K562 (cell line): ENCODE measurements around the gene NFS1. TPM values are rescaled to one million over a fixed set of nuclear protein-coding genes. Genes with fewer than 3 reads are reported as not detected.

Experiments used
- BACH1 ChIP-seq: fragments of 200-800 bp; sonication (Bioruptor generic); IDR thresholded peaks from 2 replicates; pipeline ENCODE4 v1.6.1; 2016; ENCODE audit warnings: missing genetic modification characterization, missing compliant biosample characterization
- BRD4 ChIP-seq: fragments of 200-600 bp; sonication (generic); IDR thresholded peaks from 2 replicates; pipeline ENCODE4 v1.6.1; 2017; ENCODE audit warnings: inconsistent platforms
- DNMT1 ChIP-seq: fragments of 450-650 bp; IDR thresholded peaks from 2 replicates; pipeline ENCODE4 v1.6.1; 2016; ENCODE audit warnings: antibody characterized with exemption, mild to moderate bottlenecking
- FOXA1 ChIP-seq: fragments of 450-650 bp; IDR thresholded peaks from 2 replicates; pipeline ENCODE4 v1.6.1; 2016; ENCODE audit warnings: mild to moderate bottlenecking, borderline replicate concordance
- HDAC1 ChIP-seq, 2 experiments: fragments of 450-650 bp; IDR thresholded peaks; 2 replicates each; pipeline ENCODE4 v1.6.1; 2016 to 2017; ENCODE audit warnings: inconsistent platforms in 1 of 2, mild to moderate bottlenecking in 1 of 2, moderate library complexity in 1 of 2
- HMGN3 ChIP-seq: IDR thresholded peaks from 2 replicates; pipeline ENCODE4 v1.6.1; 2011; ENCODE audit warnings: borderline replicate concordance, low read depth, mild to moderate bottlenecking, mixed read lengths, low read length; ENCODE audit not compliant: insufficient read length; ENCODE audit errors: extremely low read depth
- HNRNPH1 ChIP-seq: fragments of 200-400 bp; formaldehyde crosslinking; optimal IDR thresholded peaks from 2 replicates; pipeline ENCODE3; 2017; ENCODE audit warnings: low read depth, mild to moderate bottlenecking, low read length, moderate library complexity
- HNRNPL ChIP-seq: fragments of 200-400 bp; formaldehyde crosslinking; IDR thresholded peaks from 2 replicates; pipeline ENCODE4 v1.6.1; 2017; ENCODE audit warnings: low read depth, mild to moderate bottlenecking, low read length
- HOXB6 ChIP-seq: fragments of 250-450 bp; sonication (Bioruptor Pico); IDR thresholded peaks from 2 replicates; pipeline ENCODE4 v1.5.1; 2022; ENCODE audit warnings: mild to moderate bottlenecking, borderline replicate concordance
- KAT7 ChIP-seq: sonication (generic); formaldehyde crosslinking; IDR thresholded peaks from 2 replicates; pipeline ENCODE4 v1.8.0; 2022; ENCODE audit warnings: missing genetic modification reagents, mild to moderate bottlenecking, borderline replicate concordance
- LARP7 ChIP-seq: fragments of 450-650 bp; IDR thresholded peaks from 2 replicates; pipeline ENCODE4 v1.6.1; 2016
- LEF1 ChIP-seq: fragments of 450-650 bp; IDR thresholded peaks from 2 replicates; pipeline ENCODE4 v1.6.1; 2016; ENCODE audit warnings: mild to moderate bottlenecking
- MCM5 ChIP-seq: fragments of 450-650 bp; IDR thresholded peaks from 2 replicates; pipeline ENCODE4 v1.6.1; 2016; ENCODE audit warnings: low read depth
- MTA2 ChIP-seq: fragments of 450-650 bp; IDR thresholded peaks from 2 replicates; pipeline ENCODE4 v1.6.1; 2016; ENCODE audit warnings: low read depth
- NCOA4 ChIP-seq: fragments of 450-650 bp; IDR thresholded peaks from 2 replicates; pipeline ENCODE4 v1.6.1; 2018; ENCODE audit warnings: mild to moderate bottlenecking; ENCODE audit not compliant: partially characterized antibody
- PML ChIP-seq: IDR thresholded peaks from 2 replicates; pipeline ENCODE4 v1.6.1; 2012; ENCODE audit warnings: low read length, inconsistent platforms
- RBM34 ChIP-seq: fragments of 200-400 bp; formaldehyde crosslinking; IDR thresholded peaks from 2 replicates; pipeline ENCODE4 v1.6.1; 2018; ENCODE audit warnings: low read length, borderline replicate concordance; ENCODE audit not compliant: insufficient read depth
- RFX5 ChIP-seq: IDR thresholded peaks from 2 replicates; pipeline ENCODE4 v1.6.1; 2011; ENCODE audit warnings: low read depth, mild to moderate bottlenecking, improper control_type of control experiment, low read length
- SIN3B ChIP-seq: fragments of 450-650 bp; IDR thresholded peaks from 2 replicates; pipeline ENCODE4 v1.6.1; 2017; ENCODE audit warnings: low read depth, mild to moderate bottlenecking, moderate library complexity
- SIRT6 ChIP-seq: IDR thresholded peaks from one replicate; pipeline ENCODE4 v1.6.1; 2012; ENCODE audit warnings: low read depth, mild to moderate bottlenecking, control low read depth, inconsistent platforms, low read length, moderate library complexity
- SRSF1 ChIP-seq: fragments of 200-400 bp; formaldehyde crosslinking; IDR thresholded peaks from 2 replicates; pipeline ENCODE4 v1.6.1; 2017; ENCODE audit warnings: mild to moderate bottlenecking, low read depth, low read length, moderate library complexity
- TRIM24 ChIP-seq, 2 experiments: fragments of 450-650 bp; IDR thresholded peaks; 2 replicates each; pipeline ENCODE4 v1.6.1; 2016
- ZC3H8 ChIP-seq: fragments of 450-650 bp; IDR thresholded peaks from 2 replicates; pipeline ENCODE4 v1.6.1; 2017
- ZNF316 ChIP-seq: fragments of 450-650 bp; IDR thresholded peaks from 2 replicates; pipeline ENCODE4 v1.6.1; 2016
- ZNF644 ChIP-seq: fragments of 200-800 bp; sonication (Bioruptor generic); IDR thresholded peaks from 2 replicates; pipeline ENCODE4 v1.6.1; 2016; ENCODE audit warnings: low read depth, missing genetic modification characterization, missing compliant biosample characterization
- polyA plus RNA-seq, 8 experiments: library from polyadenylated mRNA; depleted of rRNA in 4 of 8; stranded (reverse) in 5 of 8; unstranded in 3 of 8; fragments of >200 nt; fragmentation: Nextera tagmentation in 2 of 8; fragmentation: Illumina TruSeq in 1 of 8; extraction: Ambion mirVana in 2 of 8; extraction: Trizol in 1 of 8; gene quantifications; 2 replicates each; pipeline versions ENCODE4 v1.2.1 to v1.2.3, GENCODE V29; 2011 to 2014; ENCODE audit warnings: inconsistent platforms in 1 of 8, missing spikeins in 1 of 8
- total RNA-seq, 7 experiments: library from RNA; depleted of rRNA in 6 of 7; stranded (reverse); fragments of >200 nt in 6 of 7; fragmentation: Illumina TruSeq in 2 of 7; extraction: Trizol in 2 of 7; gene quantifications; 2 replicates each; pipeline versions ENCODE4 v1.2.1 to v1.2.3, GENCODE V29; 2011 to 2021; ENCODE audit warnings: low replicate concordance in 1 of 7
- TF ChIP-seq, protein P1 (sequence below): sonication (generic); formaldehyde crosslinking; IDR thresholded peaks from 2 replicates; pipeline ENCODE4 v1.8.1; 2022; ENCODE audit warnings: missing genetic modification reagents
- TF ChIP-seq, protein P2 (sequence below): fragments of 250-450 bp; sonication (Bioruptor Pico); IDR thresholded peaks from 2 replicates; pipeline ENCODE4 v1.4.0; 2020; ENCODE audit warnings: mild to moderate bottlenecking, moderate library complexity

The NFS1 gene
- total and polyA plus RNA-seq, 9 of the 15 experiments (the other 6 are each of a cell fraction or from before 2014, with no cell fraction given): 11.5 to 84.8 (median 47.1) TPM

DNA sequence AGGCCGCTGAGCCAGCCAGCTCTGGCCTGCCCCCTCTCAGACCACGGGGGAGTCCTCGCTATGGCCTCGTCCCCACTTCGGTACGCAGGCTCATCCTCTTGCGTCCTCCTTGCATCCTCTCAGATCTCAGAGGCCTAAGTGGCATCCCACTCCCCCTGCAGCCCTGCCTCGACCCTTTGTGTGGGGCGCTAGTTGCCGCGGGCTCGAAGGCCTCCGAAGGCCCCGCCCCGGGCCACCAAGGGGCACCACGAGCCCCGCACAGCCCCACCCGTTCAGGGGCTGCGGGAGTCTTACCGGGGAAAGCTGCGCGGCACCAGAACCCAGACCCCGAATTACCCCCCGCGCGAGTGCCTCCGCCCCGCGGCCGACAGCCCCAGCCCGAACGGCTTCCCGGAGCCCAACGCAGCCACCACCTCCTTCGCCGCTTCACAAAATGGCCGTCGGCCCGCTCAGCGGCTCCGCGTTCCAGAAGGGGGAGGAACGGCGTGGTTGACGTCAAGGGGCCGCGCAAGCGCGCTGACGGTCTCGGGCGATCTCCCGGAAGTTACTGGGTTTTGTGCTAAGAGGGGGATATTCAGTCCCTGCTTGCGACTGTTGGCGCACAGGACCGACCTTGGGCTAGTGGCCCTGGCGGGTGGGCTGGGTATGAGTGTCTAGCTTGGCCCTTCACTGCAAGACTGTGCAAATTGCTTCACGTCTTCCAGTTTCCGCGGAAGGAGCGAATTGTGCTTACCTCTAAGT, 34.5 kb downstream of the NFS1 start, which contains the start of the genes CPNE1 and RBM12 (continued):
- no peak for TF ChIP-seq NCOA4
- TF ChIP-seq RFX5: no peak
- no peak for TF ChIP-seq SIN3B
- TF ChIP-seq MTA2: no peak
- no peak for TF ChIP-seq RBM34
- 0 out of 2 replicates have a peak, but pooled peaks have one; percentile 1 for TF ChIP-seq ZNF316
- TF ChIP-seq ZNF644 (tag): 0 out of 2 replicates have a peak, but pooled peaks have one; percentile 73
- no peak for TF ChIP-seq HNRNPH1
- TF ChIP-seq, protein P1, sequence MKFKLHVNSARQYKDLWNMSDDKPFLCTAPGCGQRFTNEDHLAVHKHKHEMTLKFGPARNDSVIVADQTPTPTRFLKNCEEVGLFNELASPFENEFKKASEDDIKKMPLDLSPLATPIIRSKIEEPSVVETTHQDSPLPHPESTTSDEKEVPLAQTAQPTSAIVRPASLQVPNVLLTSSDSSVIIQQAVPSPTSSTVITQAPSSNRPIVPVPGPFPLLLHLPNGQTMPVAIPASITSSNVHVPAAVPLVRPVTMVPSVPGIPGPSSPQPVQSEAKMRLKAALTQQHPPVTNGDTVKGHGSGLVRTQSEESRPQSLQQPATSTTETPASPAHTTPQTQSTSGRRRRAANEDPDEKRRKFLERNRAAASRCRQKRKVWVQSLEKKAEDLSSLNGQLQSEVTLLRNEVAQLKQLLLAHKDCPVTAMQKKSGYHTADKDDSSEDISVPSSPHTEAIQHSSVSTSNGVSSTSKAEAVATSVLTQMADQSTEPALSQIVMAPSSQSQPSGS: no peak; the same call in 1 of the 2 replicates
- TF ChIP-seq, protein P2, sequence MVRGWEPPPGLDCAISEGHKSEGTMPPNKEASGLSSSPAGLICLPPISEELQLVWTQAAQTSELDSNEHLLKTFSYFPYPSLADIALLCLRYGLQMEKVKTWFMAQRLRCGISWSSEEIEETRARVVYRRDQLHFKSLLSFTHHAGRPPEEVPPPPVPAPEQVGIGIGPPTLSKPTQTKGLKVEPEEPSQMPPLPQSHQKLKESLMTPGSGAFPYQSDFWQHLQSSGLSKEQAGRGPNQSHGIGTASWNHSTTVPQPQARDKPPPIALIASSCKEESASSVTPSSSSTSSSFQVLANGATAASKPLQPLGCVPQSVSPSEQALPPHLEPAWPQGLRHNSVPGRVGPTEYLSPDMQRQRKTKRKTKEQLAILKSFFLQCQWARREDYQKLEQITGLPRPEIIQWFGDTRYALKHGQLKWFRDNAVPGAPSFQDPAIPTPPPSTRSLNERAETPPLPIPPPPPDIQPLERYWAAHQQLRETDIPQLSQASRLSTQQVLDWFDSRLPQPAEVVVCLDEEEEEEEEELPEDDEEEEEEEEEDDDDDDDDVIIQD: no peak
- no peak for TF ChIP-seq LEF1
- TF ChIP-seq BACH1 (tag): no peak; the same call in 1 of the 2 replicates
- 0 out of 2 replicates have a peak, but pooled peaks have one; percentile 61 for TF ChIP-seq HNRNPL
- TF ChIP-seq DNMT1: no peak
- TF ChIP-seq KAT7 (CRISPR knock-in tag): peak; percentile 75; the same call in 1 of the 2 replicates
- TF ChIP-seq SIRT6: no peak
- TF ChIP-seq SRSF1: no peak
- TF ChIP-seq TRIM24 (IDR thresholded peaks at IDR 0.05): peak in 1 of 2 experiments; percentile 10; a peak in 1 of 4 replicates
- TF ChIP-seq FOXA1: no peak
- TF ChIP-seq HOXB6: no peak
- TF ChIP-seq MCM5: no peak
- no peak for TF ChIP-seq LARP7
- peak; percentile 85 for TF ChIP-seq PML
- TF ChIP-seq HDAC1 (IDR thresholded peaks at IDR 0.05): peak in 1 of 2 experiments; percentile 36; a peak in 2 of 4 replicates
- peak; percentile 83 for TF ChIP-seq HMGN3
- TF ChIP-seq ZC3H8: no peak
- peak; percentile 96 for TF ChIP-seq BRD4
